HepG2 (cell line): ENCODE results near the gene NEFH. TPM values are rescaled to one million over a fixed set of nuclear protein-coding genes. Genes with fewer than 3 reads are reported as not detected.
A peak's percentile ranks its signal among the peaks of the same experiment; 100 is the strongest.

Experiments used
- ATAC-seq: fragments of 200-7000 bp; cut with Tn5 transposase; 3 replicates; pipeline ENCODE4 v1.9.1; 2020; ENCODE audit warnings: mild to moderate bottlenecking, moderate library complexity
- BruUV-seq: library from RNA; stranded (reverse); fragments of 400-500 nt; replicated peaks from 2 replicates; lab custom pipeline; 2021; lab: Mats Ljungman, UMichigan
- CTCF ChIA-PET: fragments of 300-600 bp; formaldehyde crosslinking; extraction: SDS; loops from one replicate; lab custom pipeline; 2021; ENCODE audit warnings: low total read pairs, inconsistent platforms, low intra/inter-chr PET ratio; lab: Yijun Ruan, JAX
- POLR2A ChIA-PET: fragments of 350-600 bp; sonication (Branson Sonifier 250); formaldehyde crosslinking; loops from one replicate; lab custom pipeline; 2020; ENCODE audit warnings: antibody characterized with exemption, inconsistent platforms; lab: Yijun Ruan, JAX
- DNase-seq: peaks from one replicate; pipeline ENCODE4 v3.0.0-alpha.2; 2015; ENCODE audit warnings: low spot score
- FAIRE-seq: peaks from 3 replicates; lab custom pipeline; 2011; peaks lifted over from hg19 to GRCh38; lab: Jason Lieb, UNC
- H2AFZ ChIP-seq: one replicate; pipeline ENCODE4 v1.6.1; 2011; ENCODE audit warnings: low read length, inconsistent platforms
- H3K27ac ChIP-seq: fragments of 300-600 bp; 3 replicates; pipeline ENCODE4 v1.8.0; 2011; ENCODE audit warnings: mixed run types, mild to moderate bottlenecking, mixed read lengths, low read length, inconsistent platforms; ENCODE audit not compliant: insufficient read depth; ENCODE audit errors: extremely low read length
- H3K27me3 ChIP-seq, 2 experiments: fragments of 200-600 bp in 1 of 2; 2 replicates in 1 of 2; 3 replicates in 1 of 2; pipeline versions ENCODE4 v1.6.0 to v1.8.0; 2011; ENCODE audit warnings: low read length in 2 of 2, mild to moderate bottlenecking in 2 of 2, moderate library complexity in 2 of 2, inconsistent platforms in 1 of 2; ENCODE audit not compliant: insufficient read depth in 2 of 2, control insufficient read depth in 1 of 2
- H3K36me3 ChIP-seq, 2 experiments: fragments of 200-600 bp in 1 of 2; replicated peaks in 1 of 2; 2 replicates in 1 of 2; 3 replicates in 1 of 2; pipeline versions ENCODE4 v1.5.1 to v1.8.0; 2011; ENCODE audit warnings: low read length in 2 of 2, inconsistent platforms in 1 of 2; ENCODE audit not compliant: insufficient read depth in 2 of 2, control insufficient read depth in 1 of 2
- H3K4me1 ChIP-seq: 2 replicates; pipeline ENCODE4 v1.5.1; 2012; ENCODE audit warnings: low read length, inconsistent platforms; ENCODE audit not compliant: insufficient read depth
- H3K4me2 ChIP-seq: 2 replicates; pipeline ENCODE4 v1.6.0; 2011; ENCODE audit warnings: low read depth, low read length, inconsistent platforms
- H3K4me3 ChIP-seq, 3 experiments: fragments of 200-600 bp in 1 of 3; sonication (generic), shearing (Covaris generic) in 1 of 3; replicated peaks in 1 of 3; 2 replicates each; pipeline ENCODE4 v1.5.1; 2011 to 2016; ENCODE audit warnings: low read length in 3 of 3, inconsistent platforms in 2 of 3, low read depth in 2 of 3, mild to moderate bottlenecking in 2 of 3, control low read depth in 1 of 3, mixed read lengths in 1 of 3; ENCODE audit not compliant: insufficient read depth in 1 of 3
- H3K79me2 ChIP-seq: one replicate; pipeline ENCODE4 v1.6.1; 2011; ENCODE audit warnings: low read length, inconsistent platforms; ENCODE audit not compliant: insufficient read depth
- H3K9ac ChIP-seq: 2 replicates; pipeline ENCODE4 v1.6.0; 2011; ENCODE audit warnings: mild to moderate bottlenecking, low read depth, low read length, inconsistent platforms; ENCODE audit not compliant: insufficient read depth
- H3K9me3 ChIP-seq: 2 replicates; pipeline ENCODE4 v1.5.1; 2012; ENCODE audit warnings: mild to moderate bottlenecking, low read length
- H4K20me1 ChIP-seq: 2 replicates; pipeline ENCODE4 v1.6.0; 2011; ENCODE audit warnings: inconsistent platforms, mild to moderate bottlenecking, low read length, moderate library complexity; ENCODE audit not compliant: insufficient read depth
- HNF1A ChIP-seq, 2 experiments: sonication (generic) in 1 of 2; formaldehyde crosslinking in 1 of 2; IDR thresholded peaks; 2 replicates each; pipeline versions ENCODE4 v1.4.0 to v1.6.1; 2016 to 2020; ENCODE audit warnings: borderline replicate concordance in 1 of 2, low read depth in 1 of 2, mild to moderate bottlenecking in 1 of 2, missing genetic modification reagents in 1 of 2
- ZNF205 ChIP-seq: IDR thresholded peaks from 2 replicates; pipeline ENCODE4 v1.6.1; 2018; ENCODE audit warnings: missing biosample characterization, missing genetic modification reagents
- WGBS: methylation state at CpG from one replicate; pipeline ENCODE4 v1.1.6; 2017; ENCODE audit warnings: low lambda C conversion rate; 5-methylcytosine and 5-hydroxymethylcytosine counted together
- in situ Hi-C: cut with HindIII; loops from 2 replicates; pipeline ENCODE4 v1.10.0; 2017; ENCODE audit warnings: low pct_unique_long_range_greater_than_20kb; ENCODE audit not compliant: extremely low pct_ligation_motif_present
- intact Hi-C: fragments of 100-400 bp; cut with micrococcal nuclease; formaldehyde crosslinking; loops from one replicate; pipeline ENCODE4 v1.10.0; 2022; ENCODE audit not compliant: unreplicated experiment
- polyA plus RNA-seq, 8 experiments: library from polyadenylated mRNA; depleted of rRNA in 3 of 8; stranded (reverse) in 7 of 8; unstranded in 1 of 8; fragments of >200 nt; fragmentation: Illumina TruSeq in 4 of 8; extraction: Trizol in 4 of 8; gene quantifications; 2 replicates each; pipeline versions ENCODE4 v1.2.1 to v1.2.3, GENCODE V29; 2011 to 2016; ENCODE audit warnings: low read depth in 4 of 8, missing spikeins in 1 of 8, mixed read lengths in 1 of 8; ENCODE audit not compliant: insufficient read depth in 1 of 8
- total RNA-seq, 5 experiments: library from RNA; depleted of rRNA; stranded (reverse); fragments of >200 nt; fragmentation: Illumina TruSeq; extraction: Trizol; gene quantifications; 2 replicates each; pipeline ENCODE4 v1.2.3, GENCODE V29; 2016; ENCODE audit warnings: low read depth in 1 of 5

Gene NEFH
- total and polyA plus RNA-seq, 2 of the 13 experiments (the other 11 are each of a cell fraction or from before 2014, with no cell fraction given) = not detected

DNA sequence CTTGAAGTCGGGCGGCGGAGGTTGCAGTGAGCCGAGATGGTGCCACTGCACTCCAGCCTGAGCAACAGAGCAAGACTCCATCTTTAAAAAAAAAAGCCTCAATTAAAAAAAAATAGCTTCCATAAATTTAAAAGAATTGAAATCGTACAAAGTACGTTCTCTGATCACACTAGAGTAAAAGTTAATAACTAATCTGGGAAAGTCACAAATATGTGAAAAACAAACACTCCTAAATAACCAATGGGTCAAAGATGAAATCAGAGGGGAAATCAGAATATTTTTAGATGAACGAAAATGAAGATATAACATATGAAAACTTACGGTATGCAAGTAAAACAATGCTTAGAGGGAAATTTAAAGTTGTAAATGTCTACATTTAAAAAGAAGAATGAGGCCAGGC, 19.8 kb downstream of the NEFH start:
- FAIRE-seq = no peak
- TF ChIP-seq ZNF205 (CRISPR knock-in tag) (no peak), HNF1A (IDR thresholded peaks at IDR 0.05; ENCODE audit: low read depth) (peak; percentile 55; the same call in 1 of the 2 replicates), HNF1A (CRISPR knock-in tag; IDR thresholded peaks at IDR 0.05; ENCODE audit: borderline replicate concordance) (no peak)

More for the DNA sequence above, 19.8 kb downstream of the NEFH start:
- ATAC-seq (no peak), DNase-seq (no peak)
- Histone ChIP-seq H3K36me3 (no peaks in the 10 kb centered on the region), H3K9me3 (no peaks in the 10 kb centered on the region; the same call in 1 of the 2 replicates), H3K27ac (no peak overlapping the region), H3K4me1 (peaks cover 18% of the 10 kb centered on the region), H2AFZ (no peak overlapping the region), H3K4me3 (no peak overlapping the region), H3K79me2 (no peaks in the 10 kb centered on the region), H3K9ac (no peak overlapping the region), H3K27me3 (no peaks in the 10 kb centered on the region), H4K20me1 (no peaks in the 10 kb centered on the region), H3K4me2 (peak overlapping the region; percentile 3; the same call in 1 of the 2 replicates)
- POLR2A ChIA-PET = no interaction called here
- in situ Hi-C loops = no loop called here
- no TSS peak for BruUV-seq
- intact Hi-C loops = no loop called here
- WGBS = 56% methylated on average over 8 of the region's 8 CpGs
- CTCF ChIA-PET = no interaction called here
